OCI-M1 (cell line): ENCODE results near the gene PNPLA8.
"Not testable (repeated sequence)": the region's sequence is repeated elsewhere in the genome, so short reads cannot be mapped to it uniquely, and the experiment has no call there.

ENCODE experiments used
- DNase-seq: peaks from one replicate; lab custom pipeline; 2025; lab: John Stamatoyannopoulos, UW

PNPLA8 gene

DNA sequence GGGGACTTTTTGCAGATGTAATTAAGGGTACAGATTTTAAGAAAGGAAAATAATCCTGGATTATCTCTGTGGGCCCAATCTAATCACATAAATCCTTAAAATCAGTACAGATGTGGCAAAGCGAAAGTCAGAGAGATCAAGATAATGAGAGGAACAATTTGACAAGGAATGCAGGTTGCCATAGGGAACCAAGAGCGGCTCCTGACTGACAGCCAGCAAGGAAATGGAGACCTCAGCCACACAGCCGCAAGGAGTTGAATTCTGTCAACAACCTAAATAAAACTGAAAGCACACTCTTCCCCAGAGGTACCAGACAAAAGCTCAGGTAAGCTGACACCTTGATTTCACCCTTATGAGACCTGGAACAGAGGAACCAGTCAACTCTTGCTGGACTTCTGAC lies 3.4 kb upstream of the PNPLA8 start:
- DNase-seq = no peak

DNA sequence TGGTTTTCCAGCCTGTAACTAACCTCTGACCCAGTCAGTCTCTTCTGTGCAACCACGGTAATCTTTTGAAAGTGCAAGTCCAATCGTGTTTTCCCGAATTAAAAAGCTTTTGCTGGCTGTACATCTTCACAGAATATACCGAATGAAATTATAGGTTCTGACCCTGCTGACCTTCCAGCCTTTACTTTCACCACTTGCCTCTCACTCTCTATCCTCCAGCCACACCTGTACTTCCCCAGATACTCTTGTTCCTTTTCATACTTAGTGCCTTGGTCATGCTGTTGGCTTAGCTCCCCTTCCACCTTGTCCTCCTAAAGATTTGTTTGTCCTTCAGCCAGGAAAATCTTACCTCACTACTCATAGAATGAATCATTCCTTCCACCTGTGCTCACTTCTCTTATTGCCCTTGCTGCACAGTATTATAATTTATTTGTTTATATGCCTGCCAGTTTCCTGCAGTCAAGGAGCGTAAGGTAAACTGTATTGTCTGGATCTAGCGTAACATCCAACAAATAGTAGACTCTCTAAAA lies 2.3 kb upstream of the PNPLA8 start:
- no peak for DNase-seq

DNA sequence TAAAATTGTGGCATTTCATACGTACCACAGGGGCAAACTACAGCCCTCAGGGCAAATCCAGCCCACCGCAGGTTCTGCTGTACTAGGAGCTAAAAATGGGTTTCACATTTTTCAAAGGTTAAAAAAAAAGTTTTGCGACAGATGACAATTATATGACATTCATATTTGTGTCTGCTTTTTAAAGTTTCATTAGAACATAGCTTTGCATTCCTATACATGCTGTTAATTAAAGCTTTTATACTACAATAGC lies 758 bp upstream of the PNPLA8 start:
- no peak for DNase-seq

DNA sequence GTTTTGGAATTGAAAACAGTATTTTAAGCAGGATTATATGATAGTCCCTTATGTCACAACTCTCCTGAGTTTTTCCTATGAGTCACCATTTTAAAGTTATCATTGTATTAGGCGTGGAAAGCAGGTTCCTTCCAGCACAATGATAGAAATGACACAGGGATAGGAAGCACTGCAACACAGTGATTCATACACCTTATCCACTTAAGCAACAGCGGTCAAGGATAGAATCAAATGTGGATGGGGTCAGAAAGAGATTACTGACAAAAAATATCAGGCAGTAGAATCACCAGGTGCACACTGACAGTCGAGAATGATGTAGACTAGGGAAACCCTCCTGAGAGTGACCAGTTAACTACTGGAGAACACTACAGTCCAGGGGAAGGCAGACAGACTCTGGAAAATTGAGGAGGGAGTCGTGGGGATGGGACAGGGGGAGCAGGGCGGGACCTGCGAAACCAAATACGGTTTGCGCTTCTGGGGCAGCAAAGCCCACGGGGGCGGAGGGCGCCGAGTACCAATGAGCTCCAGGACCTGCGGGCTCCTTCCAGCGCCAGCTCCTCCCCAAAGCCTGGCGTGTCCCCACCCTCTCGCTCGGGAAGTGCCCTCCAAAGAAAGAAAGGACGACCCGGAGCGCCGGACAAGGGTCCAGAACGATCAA lies 479 bp downstream of the PNPLA8 start:
- DNase-seq = peak; percentile 83

DNA sequence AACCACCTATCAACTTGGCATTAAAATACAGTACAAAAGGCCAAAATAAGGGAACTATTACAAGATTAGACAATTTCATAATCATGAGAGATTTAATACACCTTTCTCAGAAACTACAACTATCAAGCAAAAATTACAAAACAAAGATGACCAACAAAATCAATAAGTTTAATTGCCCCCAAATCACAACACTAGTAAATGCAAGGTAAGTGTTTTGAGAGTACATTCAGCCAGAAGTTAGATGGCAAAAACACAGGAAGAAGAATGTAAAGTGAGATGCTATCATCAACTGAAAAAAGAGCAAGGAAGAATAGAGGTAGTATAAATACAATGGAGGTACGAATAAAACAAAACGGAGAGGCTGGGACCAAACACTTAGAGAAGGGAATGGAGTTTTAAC lies 3.2 kb downstream of the PNPLA8 start:
- DNase-seq = no peak

DNA sequence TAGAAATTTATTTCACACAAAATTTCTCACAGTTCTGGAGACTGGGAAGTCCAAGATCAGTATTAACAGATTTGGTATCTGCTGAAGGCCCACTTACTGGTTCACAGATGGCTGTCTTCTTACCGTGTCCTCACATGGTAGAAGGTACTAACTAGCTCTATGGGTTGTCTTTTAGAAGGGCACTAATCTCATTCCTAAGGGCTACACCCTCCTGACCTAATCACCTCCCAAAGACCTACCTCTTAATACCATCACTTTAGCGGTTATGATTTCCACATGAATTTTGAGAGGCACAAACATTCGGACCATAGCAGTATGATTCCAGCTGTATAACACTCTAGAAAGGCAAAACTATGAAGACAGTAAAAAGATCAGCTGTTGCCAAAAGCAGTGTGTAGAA lies 8.0 kb downstream of the PNPLA8 start:
- no peak for DNase-seq

DNA sequence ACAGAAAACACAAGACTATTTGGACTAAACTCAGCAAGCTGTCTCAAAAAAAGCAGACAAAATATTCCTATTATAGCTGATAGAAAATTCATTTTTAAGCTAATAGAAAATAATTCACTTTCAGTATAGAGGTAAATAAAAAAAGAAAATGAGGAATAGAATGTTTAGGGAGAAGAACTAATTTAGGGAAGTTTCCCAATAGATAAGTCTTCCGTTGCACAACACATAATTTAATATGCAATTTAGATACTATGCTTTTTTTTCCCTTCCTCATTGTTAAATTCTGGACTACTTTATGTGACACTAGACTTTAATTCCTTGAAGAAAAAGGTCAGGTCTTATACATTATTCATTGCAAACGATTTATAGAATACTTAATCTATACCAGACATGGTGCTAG lies 10.3 kb downstream of the PNPLA8 start:
- no peak for DNase-seq

DNA sequence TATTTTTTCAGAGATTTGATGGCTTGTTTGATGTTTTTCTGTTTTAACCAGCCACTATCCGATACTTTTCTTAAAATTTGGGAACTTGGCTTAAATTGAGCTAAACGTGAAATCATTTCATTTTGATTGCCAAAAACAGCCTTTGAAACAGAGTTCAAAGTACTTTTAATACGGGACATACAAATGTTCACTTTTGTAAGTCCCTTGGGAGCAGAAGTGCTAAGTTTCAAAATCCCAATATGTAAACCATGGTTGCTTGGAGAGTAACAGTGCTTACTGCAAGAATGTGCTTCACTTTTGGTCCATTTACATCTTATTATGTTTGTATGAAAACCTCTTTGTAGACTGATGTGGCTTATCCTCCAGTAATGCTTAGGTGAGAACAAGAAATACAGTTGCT lies 10.9 kb downstream of the PNPLA8 start:
- DNase-seq = no peak

DNA sequence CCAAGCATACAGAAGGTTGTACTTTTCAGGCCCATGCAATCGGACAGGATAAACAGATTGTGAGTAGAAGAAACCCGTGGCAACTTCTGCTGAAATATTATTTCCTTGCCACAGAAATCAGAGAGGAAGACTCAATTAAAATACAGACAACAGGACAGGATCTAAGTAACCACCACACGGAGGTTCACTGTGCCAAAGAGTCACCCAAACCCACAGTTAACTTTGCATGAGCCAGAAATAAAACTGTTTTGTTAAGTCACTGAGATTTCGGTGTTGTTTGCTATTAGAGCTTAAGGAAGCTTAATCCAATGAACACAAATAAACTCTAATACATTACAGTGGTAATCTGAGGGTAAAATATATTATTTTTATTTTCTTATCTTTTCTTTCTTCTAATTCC lies 14.0 kb downstream of the PNPLA8 start:
- DNase-seq = no peak

DNA sequence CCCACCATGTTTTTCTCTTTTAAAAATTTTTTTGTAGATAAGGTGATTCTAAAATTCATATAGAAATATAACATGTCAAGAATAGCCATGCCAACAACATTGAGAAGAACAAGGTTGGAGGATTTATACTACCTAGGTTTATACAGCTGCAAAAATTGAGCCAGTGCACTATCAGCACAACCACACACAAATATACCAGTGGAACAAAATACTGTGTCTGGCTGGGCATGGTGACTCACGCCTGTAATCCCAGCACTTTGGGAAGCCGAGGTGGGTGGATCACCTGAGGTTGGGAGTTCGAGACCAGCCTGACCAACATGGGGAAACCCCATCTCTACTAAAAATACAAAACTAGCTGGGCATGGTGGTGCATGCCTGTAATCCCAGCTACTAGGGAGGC lies 21.4 kb downstream of the PNPLA8 start:
- DNase-seq = not testable (repeated sequence)

DNA sequence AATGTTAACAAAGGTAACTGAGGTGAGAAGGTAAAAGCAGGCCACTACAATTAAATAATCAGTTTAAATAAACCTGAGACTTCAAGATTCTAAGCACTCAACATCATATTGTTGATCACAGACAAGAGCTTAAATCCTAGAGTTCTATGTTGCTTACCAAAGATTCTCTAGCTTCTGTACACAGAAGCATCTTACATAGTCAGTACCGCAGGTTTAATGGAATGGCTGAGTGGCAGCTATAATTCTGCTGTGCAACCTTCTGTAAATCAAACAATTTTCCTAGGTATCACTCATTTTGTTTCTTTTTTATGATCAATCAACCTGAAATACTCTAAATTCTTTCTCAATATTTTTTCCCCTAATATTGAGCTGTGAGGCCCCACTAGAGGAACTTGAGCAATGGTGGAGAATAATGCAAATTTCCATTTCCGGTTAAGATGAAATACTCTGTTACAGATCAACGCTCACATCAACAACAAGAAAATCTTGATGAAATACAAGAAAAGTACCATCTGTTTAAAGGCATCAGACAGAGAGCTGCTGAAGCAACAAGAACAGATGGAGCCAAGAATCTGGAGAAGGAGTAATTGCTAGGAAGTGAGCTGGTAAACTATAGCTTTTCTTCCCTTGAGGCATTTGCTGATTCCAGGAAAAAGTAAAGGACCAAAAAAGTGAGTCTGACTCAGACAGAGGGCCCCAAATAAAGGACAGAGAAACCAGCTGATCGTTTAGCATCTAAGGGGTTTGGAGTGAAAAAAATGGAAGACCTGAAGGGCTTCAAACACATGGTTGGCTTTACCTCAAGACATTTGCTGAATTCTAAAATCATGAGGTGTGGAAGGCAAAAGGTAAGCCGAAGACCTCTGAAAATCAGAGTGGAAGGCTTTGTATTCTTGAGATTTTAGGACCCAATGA lies 22.6 kb downstream of the PNPLA8 start:
- DNase-seq = no peak

DNA sequence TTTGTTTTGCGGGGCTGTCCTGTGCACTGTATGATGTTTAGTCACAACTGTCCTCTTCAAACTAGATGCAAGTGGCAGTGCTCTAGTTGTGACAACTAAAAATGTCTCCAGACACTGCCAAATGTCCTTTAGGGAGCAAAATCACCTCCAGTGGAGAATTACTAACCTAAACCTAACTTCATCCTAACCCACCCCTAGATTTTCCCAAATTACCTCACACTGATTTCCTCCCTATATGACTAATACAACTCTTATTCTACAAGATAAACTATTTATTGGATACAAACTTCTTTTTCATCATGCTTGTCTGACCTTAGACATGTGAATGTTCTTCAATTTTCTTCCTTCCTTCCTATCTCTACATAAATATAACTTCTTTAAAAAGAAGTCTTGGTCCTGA lies 26.4 kb downstream of the PNPLA8 start:
- no peak for DNase-seq

DNA sequence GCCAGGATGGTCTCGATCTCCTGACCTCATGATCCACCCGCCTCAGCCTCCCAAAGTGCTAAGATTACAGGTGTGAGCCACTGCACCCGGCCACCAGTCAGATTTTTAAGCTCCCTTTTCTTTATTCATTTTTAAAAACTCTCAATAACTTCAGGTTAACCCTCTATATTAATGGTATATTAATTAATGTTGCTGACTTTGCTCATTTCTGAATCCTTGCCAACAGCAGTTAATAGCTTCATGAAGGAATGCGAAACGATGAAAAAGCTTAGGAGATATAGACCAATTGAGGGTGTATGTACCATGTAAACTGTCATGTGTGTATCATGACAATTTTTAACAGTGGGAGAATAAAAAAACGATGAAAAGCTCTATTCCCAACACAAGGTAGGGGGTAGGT lies 27.5 kb downstream of the PNPLA8 start:
- DNase-seq = no peak

DNA sequence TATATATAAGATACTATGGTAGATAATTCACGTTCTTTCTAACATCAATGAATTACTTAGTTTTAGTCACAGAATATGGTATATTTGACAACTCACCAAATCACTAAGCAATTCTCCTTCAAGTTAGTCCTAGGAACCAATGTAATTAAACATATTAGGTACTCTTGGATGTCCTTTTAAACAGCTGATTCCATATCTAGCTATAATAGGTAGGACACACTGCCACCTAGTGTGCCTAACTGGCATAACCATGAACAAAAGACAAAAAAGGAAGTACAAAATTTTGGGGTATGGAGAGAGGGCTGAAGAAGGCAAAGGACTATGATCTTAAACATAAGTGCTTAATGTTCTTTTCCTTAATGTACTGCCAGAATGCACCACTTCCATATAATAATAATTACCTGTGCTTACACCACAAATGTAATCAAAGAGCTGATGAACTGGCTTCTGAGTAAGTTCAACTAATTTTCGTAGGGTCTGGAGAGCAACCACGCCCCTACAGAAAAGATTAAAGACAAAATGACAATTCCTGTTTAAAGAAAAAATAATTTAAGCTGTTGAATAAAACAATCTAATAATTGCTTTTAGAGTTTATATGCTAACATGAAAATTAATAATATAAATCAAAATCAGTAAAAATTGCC lies 28.7 kb downstream of the PNPLA8 start:
- DNase-seq = peak; percentile 69

DNA sequence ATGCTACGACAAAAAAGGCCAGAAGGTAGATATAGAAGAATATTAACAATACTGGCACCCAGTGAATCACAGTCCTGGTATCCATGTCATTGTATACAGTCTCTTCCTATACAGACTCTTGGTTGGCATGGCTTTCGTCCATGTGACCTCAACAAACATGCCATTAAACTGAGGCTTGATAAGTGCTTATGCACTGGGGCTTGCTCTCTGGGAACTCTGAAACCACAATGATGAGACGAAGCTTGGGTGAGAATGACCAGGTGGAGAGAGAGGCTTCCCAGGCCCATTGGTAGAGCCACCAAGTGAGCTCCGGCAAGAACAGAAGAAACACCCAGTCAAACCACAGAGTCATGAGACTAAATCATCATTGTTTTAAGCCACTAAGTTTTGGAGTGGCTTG lies 33.2 kb downstream of the PNPLA8 start:
- DNase-seq = no peak

DNA sequence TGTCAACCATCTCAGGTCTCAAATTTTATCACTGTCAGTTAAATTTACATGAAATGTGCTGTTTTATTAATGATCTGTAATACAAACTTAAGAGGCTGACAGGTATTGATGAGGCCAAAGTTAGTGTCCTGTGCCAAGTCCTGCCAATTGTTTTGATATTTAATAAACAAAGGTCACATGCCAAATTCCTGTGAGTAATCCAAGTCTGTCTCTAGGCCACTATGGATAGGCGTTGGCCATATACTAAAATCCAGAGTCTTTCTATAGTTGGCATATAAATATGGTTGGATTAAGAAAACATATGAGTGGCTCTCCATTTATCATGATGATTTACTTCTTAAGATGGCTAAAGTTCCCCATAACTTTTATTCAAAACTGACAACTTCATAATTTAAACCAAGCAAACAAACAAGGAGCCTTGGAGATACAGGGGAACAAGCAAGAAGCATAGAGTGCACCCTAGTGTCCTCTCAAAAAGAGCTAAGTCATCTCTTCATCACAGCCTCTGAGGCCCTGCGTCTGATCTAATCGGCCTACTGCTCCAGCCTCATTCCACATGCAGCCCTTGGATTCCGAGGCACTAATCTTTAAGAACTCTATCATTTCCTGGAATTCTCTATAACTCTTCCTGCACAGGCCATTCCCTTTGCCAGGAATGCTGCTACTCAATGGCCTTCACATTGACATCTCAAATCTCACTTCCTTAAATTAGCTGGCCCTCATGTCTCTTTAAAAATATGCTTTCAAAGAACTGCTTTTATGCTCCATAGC lies 37.0 kb downstream of the PNPLA8 start:
- DNase-seq = no peak

DNA sequence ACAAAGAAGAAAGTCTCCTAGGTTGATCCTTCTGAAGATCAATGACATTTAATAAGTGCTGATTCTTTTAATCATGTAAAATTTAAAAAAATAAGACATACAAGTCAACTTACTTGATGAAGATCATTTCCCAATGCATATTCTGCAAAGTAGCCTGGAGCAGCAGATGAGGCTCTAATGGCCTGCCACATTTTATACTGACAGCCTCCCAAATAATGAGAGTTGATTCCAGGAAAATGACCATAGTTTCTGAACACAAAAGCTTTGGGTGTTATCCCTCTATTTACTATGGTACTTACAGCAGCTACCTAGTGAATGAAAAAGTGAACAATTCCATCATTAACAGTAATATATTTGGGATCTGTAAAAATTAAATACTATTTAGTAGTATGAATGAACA lies 38.3 kb downstream of the PNPLA8 start:
- DNase-seq = no peak

DNA sequence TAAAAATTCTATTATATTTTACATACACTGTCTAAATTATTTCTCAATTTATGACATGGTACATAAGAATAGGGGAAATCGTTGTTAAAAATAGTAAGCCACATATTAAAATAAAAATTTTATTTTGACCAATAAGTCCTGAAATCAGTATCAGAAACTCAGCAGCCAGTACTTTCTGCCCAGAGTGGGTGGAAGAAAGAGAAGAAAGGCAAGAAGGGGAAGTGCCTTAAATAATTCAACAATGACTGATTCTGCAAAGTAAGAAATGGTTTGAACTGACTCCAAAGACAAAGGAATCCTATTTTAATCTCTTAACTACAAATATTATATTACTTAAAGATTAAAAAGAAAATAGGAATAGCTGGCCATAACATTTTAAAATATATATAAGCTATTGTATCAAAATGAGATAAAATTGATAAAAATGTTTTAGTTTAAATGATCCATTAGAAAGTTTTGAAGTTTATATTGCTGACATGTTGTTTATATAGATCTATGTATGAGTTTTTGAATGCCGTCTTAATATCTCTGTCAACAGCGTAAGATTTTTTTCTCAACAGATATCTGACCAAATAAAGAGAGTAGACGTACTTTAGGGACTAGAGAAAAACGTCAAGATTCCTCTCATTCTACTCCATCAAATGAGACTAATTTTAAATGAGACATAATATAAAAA lies 39.5 kb downstream of the PNPLA8 start:
- no peak for DNase-seq

DNA sequence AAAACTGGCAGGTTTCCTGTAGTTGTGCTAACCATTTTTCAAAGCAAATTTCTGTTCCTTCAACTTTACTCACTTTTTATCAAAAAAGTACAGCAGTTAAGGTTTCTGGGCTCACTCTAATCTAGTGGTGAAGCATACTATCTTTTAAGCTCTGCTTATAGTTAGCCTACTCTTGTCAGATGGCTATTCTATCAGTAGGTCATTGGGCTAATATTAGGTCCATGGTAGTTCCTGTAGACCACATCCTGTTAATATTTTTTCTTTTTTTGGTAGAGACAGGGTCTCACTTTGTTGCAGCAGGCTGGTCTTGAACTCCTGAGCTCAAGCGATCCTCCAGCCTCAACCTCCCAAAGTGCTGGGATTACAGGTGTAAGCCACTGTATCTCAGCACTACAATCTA lies 41.8 kb downstream of the PNPLA8 start:
- DNase-seq = no peak

DNA sequence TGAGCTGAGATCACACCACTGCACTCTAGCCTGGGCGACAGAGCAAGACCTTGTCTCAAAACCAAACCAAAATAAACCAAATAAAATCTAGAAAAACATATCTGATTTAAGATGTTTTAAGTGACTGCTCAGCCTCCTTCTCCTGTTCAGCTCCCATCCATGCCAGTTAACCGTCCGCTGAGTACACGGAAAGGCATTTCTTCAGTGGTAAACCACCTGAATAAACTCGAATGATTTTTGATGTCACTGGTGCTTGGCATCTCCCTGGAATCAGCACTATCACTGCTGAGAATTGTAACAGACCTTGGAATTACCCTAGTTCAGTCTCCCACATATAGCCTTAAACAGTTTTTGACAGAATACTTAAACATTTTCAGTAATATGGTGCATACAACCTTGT lies 45.6 kb downstream of the PNPLA8 start:
- no peak for DNase-seq

DNA sequence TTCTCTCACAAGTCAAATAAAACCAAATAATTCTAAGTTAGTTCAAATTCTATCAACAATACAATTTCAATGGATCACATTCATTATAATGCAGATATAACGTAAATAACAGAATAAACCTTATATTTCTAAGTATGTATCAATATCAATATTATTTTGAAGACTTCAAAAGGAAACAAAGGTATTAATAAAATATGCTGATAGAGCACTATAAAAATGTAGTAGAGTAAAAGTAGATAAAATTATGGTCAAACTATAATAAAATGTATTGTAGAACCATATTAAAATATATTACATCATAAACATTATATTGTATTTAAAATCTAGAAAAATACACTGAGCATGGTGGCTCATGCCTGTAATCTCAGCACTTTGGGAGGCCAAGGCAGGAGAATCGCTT lies 46.2 kb downstream of the PNPLA8 start:
- DNase-seq = no peak

DNA sequence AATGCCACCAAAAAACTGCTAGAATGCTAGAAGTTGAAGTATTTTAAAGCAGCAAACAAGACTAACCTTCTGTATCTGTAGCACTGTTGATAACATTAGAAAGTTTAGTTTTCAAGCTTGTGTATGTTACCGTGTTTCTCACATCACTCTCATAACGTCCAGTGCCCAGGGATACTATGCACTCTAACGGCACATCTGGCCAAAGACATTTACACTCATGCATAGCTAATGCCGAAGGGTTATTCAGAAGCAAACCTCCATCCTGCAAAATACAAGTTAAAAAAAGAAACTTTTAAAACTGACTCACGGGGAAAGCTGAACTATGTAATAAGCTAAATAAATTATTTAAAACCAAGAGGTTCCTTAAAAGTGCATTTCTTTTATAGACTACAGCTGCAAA lies 46.8 kb downstream of the PNPLA8 start:
- DNase-seq = no peak
